NCI-H1930 (cell line): ENCODE measurements around the gene NACC2.
"Not testable (repeated sequence)": the region's sequence is repeated elsewhere in the genome, so short reads cannot be mapped to it uniquely, and the experiment has no call there.

Source experiments
- DNase-seq, 2 experiments: peaks; one replicate each; lab custom pipeline; 2025; lab: John Stamatoyannopoulos, UW

NACC2 gene

DNA sequence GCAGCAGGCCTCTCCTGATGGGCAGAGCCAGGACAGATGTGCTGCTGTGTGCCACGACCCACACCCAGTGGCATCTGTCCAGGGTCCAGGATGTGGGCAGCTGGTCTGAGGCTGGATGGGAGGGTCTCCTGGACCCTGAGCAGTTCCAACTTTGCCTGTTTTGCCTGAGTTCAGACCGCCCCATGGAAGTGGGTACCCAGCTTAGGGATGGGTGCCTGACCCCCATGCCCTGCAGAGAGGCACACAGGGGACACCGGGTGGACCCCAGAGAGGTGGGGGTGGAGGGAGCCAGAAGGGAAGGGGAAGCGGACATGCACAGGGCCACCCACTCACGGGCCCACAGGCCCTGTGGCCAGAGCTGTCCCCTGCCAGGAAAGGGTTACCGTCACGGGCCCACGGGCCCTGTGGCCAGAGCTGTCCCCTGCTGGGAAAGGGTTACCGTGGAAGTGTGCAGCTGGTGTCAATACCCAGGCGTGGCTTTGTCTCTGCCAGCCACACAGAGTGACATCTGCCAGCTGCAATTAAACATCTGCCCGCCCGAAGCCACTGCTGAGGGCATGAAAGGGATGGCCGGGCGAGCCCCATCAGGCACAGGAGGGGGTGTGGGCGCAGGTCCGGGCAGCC, 50.0 kb downstream of the NACC2 start:
- no peak for DNase-seq

DNA sequence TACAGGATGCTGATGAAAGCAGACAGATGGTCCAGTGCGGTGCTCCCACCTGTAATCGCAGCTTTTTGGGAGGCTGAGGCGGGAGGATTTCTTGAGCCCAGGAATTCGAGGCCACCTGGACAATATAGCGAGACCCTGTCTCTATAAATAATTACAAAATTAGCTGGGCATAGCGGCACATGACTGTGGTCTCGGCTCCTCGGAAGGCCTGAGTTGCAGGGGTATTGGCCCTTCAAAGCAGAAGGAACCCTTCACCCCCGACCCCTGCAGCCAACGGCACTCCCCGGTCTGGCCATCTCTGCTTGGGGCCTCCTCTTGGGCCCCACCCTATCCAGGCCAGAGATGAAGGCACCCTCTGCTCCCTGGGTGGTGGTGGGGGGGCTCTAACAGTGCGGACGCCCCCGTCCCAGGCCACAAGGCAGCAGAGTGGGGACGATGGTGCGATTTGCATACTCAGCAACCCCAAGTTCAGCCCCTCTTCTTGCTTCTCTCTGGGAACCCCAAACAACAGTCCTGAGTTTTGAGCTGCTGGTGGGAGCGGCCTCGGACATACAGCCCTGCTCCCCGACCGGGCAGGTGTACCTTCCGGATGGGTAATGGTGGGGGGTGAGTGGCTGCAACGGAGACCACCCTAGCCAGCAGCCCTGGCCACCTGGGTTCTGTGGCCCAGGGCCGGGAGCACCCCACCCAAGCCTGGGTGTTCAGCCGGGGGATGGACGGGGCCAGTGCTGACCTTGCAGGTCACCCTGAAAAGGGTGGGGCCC, 50.7 kb downstream of the NACC2 start:
- DNase-seq: no peak

DNA sequence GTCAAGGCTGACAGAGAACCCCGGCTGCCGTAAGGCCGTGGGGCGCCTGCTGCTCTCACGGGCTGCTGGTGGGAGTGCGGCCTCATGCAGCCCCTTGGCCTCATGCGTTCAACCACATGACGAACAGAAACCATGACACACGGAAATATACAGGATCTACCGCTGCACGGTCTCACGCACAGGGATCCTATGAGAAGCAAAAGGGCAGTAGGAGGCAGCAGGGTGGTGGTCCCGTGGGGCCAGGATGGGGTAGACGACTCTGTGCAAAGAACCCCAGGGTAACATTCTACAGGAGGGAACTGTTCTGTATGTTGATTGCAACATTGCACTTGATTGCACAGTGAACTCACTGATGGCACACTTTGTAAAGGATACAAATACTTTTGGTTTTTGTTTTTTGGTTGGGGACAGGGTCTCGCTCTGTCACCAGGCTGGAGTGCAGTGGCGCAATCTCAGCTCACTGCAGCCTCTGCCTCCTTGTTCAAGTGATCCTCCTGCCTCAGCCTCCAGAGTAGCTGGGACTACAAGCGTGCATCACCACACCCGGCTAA, 51.6 kb downstream of the NACC2 start:
- no peak for DNase-seq

DNA sequence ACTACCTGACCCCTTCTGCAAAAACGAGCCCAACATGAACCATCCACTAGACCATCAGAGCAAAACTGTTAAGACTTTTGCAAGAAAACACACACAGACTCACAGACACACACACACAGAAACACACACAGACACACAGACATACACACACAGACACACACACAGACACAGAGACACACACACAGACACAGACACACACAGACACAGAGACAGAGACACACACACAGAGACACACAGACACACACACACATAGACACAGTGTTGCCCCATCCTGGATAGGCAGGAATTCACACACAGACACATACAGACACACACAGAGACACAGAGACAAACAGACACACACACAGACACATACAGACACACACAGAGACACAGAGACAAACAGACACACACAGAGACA, 52.5 kb downstream of the NACC2 start:
- no peak for DNase-seq

DNA sequence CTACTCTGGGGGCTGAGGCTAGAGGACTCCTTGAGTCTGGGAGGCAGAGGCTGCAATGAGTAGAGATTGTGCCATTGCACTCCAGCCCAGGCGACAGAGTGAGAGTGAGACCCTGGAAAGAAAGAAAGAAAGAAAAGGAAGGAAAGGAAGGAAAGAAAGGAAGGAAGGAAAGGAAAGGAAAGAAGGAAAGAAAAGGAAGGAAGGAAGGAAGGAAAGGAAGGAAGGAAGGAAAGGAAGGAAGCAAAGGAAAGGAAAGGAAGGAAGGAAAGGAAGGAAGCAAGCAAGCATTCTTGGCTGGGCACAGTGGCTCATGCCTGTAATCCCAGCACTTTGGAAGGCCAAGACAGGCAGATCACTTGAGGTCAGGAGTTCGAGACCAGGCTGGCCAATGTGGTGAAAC, 54.2 kb downstream of the NACC2 start:
- not testable (repeated sequence) for DNase-seq

DNA sequence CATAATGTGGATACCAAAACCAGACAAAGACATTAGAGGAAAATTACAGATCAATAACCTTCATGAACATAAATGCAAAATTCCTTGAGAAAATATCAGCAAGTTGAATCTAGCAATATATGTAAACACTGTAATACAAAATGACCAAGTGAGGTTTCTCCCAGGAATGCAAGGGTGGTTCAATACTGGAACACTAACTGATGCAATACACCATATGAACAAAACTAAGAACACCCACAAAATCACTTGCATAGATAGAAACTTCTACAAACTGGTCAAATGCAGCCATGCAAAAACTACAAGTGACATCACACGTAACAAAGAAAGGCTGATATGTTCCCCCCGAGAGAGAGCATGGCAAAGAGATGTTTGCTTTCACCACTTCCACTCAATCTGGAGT, 55.6 kb downstream of the NACC2 start:
- DNase-seq: no peak

DNA sequence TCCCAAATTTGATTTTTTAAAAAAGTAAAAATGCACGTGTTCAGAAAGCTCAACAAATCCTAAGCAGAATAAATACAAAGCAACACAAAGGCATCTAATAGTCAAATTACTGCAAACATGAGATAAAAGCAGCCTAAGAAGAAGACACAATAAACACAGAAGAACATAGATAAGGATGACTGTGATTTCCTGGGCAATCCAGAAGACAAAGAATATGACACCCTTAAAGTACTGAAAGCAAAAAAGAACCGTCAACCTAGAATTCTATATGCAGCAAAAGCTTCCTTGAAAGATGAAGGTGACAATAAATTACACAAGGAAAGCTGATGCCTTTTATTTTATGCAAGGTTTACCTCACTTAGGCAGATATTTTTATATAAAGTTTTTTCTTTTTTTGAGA, 58.2 kb downstream of the NACC2 start:
- DNase-seq: no peak

DNA sequence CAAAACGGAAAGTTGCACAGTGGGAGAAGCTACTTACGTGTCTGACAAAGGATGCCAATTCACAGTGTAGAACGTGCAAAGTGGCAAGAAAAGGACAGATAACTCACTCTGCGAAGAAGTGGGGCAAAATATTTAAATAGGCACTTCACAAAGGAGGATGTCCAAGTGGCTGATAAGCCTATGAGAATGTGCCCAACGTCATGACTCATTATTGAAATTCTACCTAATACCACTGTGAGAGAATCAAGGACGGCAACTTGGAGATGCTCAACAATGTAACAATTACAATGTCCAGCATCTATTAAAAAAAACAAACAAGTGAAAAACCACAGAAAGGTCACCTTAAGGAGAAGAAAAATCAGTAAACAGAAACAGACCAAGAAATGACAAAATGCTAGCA, 59.0 kb downstream of the NACC2 start:
- no peak for DNase-seq

DNA sequence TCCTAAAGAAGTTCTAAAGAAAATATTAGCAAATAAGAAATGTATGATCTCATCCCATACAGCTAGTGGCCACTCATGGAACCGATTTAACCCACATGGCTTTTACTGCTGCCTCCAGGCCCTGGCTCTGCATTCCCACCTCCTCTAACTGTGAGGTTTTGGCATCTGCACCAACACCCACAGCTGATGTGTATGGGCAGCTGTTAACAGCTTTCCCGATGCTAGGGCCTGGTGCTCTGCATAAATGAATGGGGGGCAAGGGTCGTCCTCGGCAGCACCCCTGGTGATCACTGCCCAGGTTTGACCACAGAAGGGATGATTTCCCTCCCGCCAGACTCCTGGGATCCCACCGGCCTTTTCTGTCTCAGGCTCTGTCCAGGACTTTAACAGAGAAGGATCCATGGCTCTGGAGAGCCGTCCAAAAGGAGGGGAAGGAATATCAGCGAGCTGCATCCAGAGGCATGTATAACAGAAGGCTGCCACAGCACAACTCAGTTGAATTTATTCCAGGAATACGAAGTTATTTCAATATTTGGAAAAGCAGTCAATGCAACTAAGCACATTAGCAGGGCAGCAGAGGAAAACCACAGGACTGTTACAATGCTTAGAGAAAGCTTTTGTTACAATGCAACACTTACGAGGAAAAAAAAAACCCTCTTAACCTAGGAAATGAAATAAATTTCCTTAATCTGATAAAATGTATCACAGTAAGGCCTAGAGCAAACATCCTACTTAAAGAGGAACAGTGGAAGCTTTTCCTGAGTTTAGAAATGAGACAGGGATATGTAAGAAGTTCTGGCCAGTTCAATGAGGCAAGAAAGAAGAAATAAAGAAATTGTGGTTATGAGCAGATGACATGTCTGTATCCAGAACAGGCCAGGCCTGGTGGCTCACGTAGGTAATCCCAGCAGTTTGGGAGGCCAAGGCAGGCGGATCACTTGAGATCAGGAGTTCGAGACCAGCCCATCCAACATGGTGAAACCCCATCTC, 63.1 kb downstream of the NACC2 start:
- DNase-seq: no peak

DNA sequence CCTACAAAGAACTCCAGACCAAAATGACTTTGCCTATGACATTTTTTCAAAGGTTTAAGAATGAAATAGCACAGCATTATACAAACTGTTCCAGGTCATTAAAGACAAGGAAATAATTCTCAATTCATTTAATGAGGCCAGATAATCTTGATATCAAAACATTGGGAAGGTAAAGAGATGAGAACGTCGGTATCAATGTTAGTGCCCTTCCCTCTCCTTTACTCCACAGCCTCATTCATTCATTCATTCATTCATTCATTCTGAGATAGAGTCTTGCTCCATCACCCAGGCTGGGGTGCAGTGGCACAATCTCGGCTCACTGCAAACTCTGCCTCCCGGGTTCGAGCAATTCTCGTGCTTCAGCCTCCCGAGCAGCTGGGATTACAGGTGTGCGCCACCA, 64.0 kb downstream of the NACC2 start:
- DNase-seq: no peak

DNA sequence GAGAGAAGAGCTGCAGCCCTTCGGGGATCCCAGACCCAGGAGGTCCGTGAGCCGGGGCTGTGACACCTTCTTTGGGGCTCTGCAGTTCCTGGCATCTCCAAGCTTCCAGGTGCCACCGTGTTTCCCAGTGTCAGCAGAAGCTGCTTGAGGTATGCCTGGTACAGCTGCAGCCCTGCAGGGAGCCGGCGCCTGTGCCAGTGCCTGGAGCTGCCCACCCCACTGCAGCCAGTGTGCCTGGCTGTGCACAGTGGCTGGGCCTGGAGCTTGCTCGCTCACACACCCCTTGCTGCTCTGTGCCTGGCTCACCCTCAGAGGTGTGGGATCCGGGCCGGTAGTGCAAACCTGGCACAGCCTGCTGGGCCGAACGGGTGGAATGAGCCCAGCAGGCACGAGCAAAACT, 65.5 kb downstream of the NACC2 start:
- no peak for DNase-seq

DNA sequence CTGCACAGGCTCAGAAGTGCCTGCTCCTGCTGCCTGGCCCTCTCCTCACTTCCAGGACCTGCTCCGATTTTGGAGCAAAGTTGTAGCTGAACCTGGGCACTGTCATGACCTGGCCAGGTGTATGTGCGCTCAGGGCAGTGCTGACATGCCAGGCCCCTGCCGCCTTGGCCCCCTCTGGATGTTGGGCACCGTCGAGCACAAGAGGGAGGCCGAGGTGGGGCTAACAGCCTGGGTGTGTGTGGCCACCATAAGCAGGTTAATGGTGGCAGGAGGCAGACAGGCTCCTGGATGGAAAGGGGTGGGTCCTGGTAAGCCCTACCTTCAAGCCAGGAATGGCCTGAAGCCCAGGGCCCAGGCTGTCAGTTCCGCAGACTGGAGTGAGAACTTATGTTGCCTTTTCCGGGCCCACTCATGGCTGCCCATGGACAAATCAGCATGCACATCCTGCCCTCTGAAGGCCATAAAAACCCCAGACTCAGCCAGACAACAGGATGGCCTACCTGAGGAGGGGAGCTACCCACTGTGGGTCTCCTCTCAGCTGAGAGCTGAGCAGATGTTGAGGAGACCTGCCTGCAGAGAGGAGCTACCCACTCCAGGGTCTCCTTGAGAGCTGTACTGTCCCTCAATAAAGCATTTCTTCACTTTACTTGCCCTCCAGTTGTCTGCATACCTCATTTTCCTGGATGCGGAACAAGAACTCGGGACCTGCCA, 66.2 kb downstream of the NACC2 start:
- no peak for DNase-seq

DNA sequence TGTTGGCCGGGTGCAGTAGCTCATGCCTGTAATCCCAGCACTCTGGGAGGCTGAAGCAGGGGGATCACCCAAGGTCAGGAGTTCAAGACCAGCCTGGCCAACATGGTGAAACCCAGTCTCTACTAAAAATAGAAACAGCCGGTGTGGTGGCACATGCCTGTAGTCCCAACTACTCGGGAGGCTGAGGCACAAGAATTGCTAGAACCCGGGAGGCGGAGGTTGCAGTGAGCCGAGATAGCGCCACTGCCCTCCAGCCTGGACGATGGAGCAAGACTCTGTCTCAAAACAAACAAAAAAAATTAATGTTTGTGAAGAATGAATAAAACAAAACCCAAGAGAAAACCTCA, 68.2 kb downstream of the NACC2 start:
- DNase-seq: not testable (repeated sequence)

DNA sequence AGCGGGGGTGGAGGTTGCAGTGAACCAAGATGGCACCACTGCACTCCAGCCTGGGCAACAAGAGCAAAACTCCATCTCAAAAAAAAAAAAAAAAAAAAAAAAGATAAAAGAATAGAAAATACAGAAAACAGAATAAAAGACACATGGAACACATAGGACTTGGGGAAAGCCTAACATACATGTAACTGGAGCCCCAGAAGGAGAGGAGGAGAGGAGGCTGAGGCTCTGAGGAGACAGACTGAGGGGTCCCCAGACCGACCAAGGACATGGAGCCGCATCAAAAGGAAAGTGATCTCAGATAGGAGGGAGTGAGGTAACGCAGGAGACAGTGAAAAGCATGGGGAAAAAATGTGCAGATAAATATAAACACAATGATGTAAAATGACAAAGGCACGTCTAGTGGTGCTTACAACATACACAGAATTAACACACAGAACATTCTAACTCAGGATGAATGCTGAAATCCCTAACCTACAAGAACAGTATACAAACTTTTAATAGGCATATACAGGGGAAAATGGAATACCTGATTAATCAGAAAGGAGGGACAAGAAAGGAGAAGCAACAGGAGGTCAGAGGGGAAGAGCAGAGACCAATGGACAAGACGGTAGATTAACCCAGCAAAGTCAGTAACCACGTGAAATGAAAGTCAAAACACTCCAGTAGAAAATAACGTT, 68.7 kb downstream of the NACC2 start:
- no peak for DNase-seq

DNA sequence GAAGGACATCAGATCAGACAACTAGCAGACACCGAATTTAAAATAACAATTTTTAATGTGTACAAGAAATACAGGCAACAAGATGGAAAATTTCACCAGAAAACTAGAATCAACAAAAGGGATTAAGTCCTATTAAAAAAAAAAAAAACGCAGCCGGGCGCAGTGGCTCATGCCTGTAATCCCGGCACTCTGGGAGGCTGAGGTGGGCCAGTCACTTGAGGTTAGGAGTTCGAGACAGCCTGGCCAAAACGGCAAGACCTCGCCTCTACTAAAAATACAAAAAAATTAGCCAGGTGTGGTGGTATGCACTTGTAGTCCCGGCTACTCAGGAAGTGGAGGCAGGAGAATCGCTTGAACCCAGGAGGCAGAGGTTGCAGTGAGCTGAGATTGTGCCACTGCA, 69.6 kb downstream of the NACC2 start:
- DNase-seq: no peak

DNA sequence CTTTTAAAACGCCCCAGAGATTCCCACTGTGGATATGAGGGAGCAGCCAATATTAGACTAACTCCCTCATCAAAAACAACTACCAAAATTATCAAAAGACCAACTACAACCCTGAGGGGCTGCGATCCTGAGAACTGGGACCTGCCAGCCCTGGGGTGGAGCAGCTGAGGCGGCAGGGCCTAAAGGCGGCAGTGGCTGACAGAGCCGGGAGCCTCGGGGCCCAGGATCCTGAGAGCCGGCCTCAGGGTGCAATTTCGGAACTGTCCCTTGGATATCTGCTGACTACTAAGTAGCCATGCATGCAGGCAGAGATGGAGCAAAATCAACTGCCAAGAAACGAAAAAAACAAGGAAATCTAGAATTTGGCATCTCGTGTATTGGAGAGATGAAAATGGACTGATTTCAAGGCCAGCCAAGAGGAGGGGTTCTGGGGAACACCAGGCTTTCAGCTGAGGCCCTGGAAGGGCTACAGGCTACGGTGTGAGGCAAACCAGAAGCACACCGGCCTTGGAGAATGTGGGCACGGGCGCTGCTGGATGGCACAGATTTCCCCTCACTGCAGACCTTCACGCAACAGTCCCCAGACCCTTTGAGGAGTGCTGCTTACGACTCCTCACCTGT, 70.3 kb downstream of the NACC2 start:
- no peak for DNase-seq

DNA sequence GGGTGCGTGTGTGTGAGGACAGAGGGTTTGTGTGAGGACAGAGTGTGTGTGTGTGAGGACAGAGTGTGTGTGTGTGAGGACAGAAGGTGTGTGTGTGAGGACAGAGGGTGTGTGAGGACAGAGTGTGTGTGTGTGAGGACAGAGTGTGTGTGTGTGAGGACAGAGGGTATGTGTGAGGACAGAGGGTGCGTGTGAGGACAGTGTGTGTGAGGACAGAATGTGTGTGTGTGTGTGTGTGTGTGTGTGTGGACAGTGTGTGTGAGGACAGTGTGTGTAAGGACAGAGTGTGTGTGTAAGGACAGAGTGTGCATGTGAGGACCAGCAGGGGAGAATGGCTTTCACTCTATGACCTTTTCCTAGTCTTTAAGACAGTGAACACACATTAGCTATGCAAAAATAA, 70.8 kb downstream of the NACC2 start:
- no peak for DNase-seq

DNA sequence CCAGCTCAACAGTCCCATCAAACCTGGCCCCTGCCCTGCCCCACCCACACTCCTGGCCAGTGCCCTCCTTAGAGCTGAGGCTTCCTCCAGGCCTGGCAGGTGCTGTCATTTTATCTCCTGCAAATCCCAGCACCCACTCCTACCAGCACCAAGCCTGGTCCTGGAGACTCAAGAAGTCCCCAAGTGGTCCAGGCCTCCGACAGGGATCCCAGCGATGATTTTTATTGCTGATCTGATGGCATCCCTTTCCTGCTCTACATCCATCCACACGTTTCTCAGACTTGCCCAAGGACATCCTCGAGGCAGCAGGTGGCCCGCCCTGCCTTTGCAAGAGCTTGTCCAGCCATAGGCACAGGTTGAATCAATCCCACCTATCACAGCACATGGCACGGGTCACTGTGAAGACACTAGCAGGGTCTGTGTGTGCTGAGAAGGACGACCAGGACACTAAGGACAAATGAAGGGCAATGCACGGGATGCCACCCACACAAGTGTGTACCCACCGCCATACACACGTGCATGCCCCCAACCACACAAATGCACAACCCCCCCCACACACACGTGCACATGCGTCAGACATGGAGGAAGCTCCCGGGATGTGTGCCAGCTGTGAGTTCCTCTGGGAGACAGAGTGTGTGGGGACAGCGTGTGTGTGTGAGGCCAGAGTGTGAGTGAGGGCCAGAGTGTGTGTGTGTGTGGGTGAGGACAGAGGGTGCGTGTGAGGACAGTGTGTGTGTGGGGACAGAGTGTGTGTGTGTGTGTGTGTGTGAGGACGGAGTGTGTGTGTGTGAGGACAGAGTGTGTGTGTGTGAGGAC, 71.5 kb downstream of the NACC2 start:
- no peak for DNase-seq

DNA sequence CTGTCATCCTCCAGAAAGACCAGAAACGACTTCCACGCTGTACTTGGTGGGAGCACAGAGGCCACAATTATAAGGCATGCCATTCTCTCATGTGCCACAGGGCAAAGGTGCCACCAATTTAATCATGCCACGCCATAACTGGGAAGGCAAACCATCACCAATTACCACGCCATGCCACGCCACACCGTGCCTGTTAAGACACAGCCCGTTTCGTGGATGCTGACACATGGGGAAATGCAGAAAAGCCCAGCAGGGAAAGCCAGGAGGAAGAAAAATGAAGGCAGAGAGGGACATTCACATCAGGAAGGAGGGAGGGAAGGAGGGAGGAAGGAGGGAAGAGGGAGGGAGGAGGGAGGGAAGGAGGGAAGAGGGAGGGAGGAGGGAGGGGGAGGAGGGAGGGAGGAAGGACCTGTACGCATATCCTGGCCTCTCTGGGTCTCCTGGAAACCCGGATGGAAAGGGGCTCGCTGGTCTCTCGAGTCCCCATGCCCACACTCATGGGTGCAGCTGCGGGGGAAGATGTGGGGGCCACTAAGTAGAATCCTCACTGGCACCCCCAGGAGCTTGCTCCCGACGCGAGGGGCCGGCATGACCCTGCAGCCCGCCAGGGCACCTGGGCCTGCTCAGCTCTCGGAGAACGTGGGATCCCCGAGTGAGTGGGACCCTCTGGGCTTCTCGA, 72.2 kb downstream of the NACC2 start:
- no peak for DNase-seq
